AG04449 (cell line): ENCODE results near the gene KRT4.
"Not testable (repeated sequence)": the region's sequence is repeated elsewhere in the genome, so short reads cannot be mapped to it uniquely, and the experiment has no call there.

ENCODE experiments used
- CTCF ChIA-PET: fragments of 350-600 bp; formaldehyde crosslinking; extraction: SDS; loops from one replicate; lab custom pipeline; 2021; ENCODE audit warnings: antibody characterized with exemption; lab: Yijun Ruan, JAX
- POLR2A ChIA-PET: fragments of 400-600, 350-600 bp; formaldehyde crosslinking; extraction: SDS; loops from one replicate; lab custom pipeline; 2020; ENCODE audit warnings: antibody characterized with exemption, inconsistent platforms; lab: Yijun Ruan, JAX
- DNase-seq: peaks from one replicate; pipeline ENCODE4 v3.0.0-alpha.2; 2010; ENCODE audit warnings: low read depth, low spot score
- H3K4me3 ChIP-seq: 2 replicates; pipeline ENCODE4 v1.5.1; 2011; ENCODE audit warnings: low read depth, mild to moderate bottlenecking, control low read depth, low read length
- TF ChIP-seq, protein P1 (sequence below): IDR thresholded peaks from one replicate; pipeline ENCODE4 v1.5.1; 2011; ENCODE audit warnings: mild to moderate bottlenecking, moderate library complexity, low read length, control low read depth, inconsistent platforms; ENCODE audit not compliant: insufficient read depth; ENCODE audit errors: missing control alignments

Gene KRT4

DNA sequence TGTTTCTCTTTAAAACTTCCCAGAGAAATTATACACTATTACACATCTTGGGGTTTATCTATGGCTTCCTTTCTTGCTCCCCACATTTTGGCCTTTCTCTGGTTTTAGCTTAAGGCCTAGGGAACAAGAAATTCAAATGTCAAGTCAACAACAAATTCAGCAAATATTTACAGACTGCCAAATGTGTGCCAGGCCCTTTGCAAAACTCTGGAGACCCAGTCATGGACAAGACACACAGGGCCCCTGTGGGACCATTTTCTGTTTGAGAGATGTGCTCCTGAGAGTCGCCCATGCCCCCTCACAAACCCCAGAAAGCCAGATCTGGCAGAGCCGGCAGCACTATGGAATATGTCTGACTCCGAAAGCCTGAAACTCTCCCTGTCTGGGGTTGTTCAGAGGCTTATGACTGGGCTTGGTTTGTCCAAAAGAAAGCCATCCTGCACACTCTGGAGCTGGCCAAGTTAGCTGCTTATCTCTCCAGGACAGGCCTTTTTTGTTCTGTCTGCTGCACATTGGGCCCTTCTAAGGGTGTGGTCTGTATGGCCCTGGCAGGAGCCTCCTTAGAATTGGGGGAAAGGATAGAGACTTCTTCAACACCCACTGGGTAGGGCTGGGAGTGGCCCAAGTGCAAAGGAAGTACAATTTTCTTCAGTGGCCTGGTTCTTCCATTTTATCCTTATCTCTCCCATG lies 16.9 kb downstream of the KRT4 start:
- no peak overlapping the region for H3K4me3 ChIP-seq
- no peak for DNase-seq
- ChIA-PET POLR2A (no interaction called here), CTCF (interaction anchor here (1.5 kb wide), 1 partner anchor 87 kb away, joined by 4 read pairs; no protein-coding TSS in a partner anchor)
- TF ChIP-seq, protein P1, sequence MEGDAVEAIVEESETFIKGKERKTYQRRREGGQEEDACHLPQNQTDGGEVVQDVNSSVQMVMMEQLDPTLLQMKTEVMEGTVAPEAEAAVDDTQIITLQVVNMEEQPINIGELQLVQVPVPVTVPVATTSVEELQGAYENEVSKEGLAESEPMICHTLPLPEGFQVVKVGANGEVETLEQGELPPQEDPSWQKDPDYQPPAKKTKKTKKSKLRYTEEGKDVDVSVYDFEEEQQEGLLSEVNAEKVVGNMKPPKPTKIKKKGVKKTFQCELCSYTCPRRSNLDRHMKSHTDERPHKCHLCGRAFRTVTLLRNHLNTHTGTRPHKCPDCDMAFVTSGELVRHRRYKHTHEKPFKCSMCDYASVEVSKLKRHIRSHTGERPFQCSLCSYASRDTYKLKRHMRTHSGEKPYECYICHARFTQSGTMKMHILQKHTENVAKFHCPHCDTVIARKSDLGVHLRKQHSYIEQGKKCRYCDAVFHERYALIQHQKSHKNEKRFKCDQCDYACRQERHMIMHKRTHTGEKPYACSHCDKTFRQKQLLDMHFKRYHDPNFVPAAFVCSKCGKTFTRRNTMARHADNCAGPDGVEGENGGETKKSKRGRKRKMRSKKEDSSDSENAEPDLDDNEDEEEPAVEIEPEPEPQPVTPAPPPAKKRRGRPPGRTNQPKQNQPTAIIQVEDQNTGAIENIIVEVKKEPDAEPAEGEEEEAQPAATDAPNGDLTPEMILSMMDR: no peak

DNA sequence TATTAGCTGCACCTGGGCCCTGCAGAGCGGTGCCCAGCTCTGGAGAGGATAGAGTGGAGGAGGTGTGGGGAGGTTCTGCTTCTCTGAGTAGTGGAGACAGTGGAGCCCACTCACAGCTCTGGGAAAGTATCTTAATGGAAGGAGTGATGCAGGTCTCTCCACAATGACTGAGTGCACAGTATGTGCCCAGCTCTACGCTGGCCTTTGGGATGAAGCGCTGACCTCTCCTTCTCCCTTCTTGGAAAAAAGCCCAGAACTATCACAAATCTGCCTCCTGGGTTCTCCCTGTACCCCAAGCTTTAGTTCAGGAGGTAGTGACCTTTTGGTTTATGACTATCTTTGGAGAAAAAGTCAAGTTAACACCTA lies 17.5 kb downstream of the KRT4 start:
- CTCF ChIA-PET: interaction anchor here (1.5 kb wide), 1 partner anchor 88 kb away, joined by 4 read pairs; no protein-coding TSS in a partner anchor
- DNase-seq: no peak
- POLR2A ChIA-PET: no interaction called here
- no peak overlapping the region for H3K4me3 ChIP-seq
- TF ChIP-seq, protein P1: no peak

DNA sequence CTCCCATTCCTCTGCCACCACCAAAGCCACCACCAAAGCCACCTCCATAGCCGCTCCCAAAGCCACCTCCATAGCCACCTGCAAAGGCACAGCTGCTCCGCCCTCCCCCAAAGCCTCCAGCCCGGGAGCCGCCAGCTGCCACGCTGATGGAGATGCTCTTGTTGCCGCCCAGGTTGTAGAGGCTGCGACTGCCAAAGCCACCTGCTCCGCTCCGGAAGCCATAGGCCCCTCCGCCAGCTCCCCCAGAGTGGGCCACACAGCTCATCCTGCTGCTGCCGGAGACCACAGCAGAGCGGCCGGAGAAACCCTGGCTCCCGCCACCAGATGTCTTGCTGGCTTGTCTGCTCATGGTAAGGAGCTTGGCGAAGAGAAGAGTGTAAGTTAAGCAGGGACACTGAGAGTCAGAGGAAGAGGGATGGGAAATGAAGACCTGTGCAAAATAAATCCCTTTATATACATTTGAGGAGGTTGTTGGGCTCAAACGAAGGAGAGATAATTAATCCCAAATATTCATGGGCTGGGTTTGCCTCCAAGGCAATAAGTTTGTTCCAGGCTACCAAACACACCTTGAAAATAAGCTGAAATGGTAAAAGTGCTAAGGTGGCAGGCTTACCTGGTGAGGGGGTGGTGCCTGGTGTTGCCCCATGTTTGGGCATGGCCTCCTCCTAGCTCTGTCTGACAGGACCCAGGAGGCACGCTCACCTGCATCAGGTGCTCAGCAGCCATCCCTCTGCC lies 18.1 kb downstream of the KRT4 start, which contains the start of gene KRT3:
Gene KRT3, minus strand, starts transcription at position 424 of the 735 bp plus-strand sequence. Its CDS starts 75 bp downstream, at position 349.
- DNase-seq: no peak
- TF ChIP-seq, protein P1: no peak
- H3K4me3 ChIP-seq: no peak within 1 kb of the TSS
- CTCF ChIA-PET: no interaction called here
- POLR2A ChIA-PET: no interaction called here

DNA sequence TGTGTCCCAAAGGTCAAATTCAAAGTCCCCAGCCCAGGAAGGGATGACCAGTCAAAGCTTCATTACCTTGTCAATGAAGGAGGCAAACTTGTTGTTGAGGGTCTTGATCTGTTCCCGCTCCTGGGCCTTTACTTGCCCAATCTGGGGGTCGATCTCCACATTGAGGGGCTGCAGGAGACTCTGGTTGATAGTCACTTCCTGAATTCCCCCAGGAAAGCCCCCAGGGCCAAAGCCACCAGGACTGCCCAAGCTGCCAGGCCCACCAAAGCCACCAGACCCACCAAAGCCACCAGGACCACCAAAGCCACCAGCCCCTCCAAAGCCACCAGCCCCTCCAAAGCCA lies 18.6 kb downstream of the KRT4 start:
- H3K4me3 ChIP-seq, CTCF ChIA-PET, POLR2A ChIA-PET, DNase-seq: not testable (repeated sequence)

DNA sequence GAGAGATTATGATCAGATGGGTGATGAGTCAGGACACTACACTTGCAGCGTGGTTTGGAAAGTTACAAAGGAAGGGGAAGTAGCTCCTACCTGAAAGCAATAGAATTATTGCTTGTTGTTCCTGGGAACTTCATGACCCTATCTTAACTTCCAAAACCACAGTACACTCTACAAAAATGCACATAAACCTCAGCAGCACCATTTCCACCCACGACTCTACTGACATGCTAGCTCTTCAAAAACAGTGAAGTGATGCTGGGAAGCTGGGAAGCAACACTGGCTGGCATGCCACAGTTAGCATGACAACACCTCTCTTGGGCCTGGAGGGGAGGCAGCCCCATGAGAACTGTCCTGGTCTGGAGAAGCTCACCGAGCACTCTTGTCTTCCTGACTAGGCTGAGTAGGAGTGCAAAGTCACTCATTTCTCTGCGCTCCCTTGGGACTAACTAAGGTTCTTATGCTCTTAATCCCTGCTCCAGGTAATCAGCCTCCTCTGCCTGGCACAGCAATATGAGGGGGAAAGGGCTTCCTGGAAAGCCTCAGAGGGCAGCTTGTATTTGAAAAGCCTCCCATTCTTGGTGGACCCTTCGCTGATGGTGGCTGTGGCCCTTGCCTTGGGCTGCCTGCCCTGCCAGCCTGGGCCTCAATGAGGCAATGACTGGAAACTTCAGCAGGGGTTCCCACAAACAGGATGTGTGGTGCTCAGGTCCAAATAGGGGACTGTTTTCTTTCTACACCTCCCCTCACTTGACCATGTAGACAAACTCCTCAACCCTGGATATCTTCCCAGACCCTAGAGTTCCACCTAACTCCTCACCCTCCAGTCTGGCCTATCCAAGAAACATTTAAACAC lies 19.2 kb downstream of the KRT4 start:
- TF ChIP-seq, protein P1: no peak
- no peak for DNase-seq
- ChIA-PET CTCF (no interaction called here), POLR2A (interaction anchor here (0.6 kb wide), 1 partner anchor 44 kb away, joined by 3 read pairs; no protein-coding TSS in a partner anchor)
- H3K4me3 ChIP-seq: no peak overlapping the region

DNA sequence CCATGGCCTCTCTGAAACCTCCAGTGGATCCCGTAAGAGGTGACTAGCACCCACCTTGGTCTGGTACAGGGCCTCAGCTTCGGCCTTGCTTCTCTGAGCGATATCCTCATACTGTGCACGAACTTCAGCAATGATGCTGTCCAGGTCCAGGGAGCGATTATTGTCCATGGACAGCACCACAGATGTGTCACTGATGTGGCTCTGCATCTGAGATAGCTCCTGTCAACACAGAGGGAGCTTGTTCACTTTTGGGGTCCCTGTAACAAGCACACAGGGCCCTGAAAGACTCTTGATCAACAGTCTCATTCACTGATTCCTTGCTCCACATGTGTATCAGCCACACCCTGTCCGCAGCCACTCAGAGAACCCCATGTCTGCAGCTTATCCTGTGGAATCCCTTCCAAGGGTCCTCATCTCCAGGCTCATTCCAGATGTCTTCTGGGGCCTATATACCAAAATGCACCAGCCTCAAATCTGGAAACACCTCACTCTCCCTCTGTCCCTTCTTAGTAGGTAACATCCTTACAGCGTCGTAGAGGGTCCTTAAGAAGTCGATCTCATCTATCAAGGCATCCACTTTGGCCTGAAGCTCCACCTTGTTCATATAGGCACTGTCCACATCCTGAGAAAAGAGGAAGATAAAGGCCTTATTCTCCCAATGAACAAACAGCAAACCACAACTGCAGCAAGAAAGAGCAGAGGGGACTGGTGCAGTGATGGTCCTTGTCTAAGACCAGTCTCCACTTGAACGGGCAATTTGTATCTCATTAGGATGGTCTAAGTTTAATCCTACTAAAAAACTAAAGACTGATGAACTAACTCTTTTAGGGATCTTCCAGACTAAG lies 21.5 kb downstream of the KRT4 start:
- ChIA-PET CTCF (interaction anchor here (0.6 kb wide), 1 partner anchor 51 kb away, joined by 3 read pairs; no protein-coding TSS in a partner anchor), POLR2A (no interaction called here)
- DNase-seq: no peak
- no peak overlapping the region for H3K4me3 ChIP-seq
- TF ChIP-seq, protein P1: no peak
